Measurements from ENCODE around the gene ICAM3.
"Not testable (repeated sequence)": the region's sequence is repeated elsewhere in the genome, so short reads cannot be mapped to it uniquely, and the experiment has no call there.

The ICAM3 gene, protein sequence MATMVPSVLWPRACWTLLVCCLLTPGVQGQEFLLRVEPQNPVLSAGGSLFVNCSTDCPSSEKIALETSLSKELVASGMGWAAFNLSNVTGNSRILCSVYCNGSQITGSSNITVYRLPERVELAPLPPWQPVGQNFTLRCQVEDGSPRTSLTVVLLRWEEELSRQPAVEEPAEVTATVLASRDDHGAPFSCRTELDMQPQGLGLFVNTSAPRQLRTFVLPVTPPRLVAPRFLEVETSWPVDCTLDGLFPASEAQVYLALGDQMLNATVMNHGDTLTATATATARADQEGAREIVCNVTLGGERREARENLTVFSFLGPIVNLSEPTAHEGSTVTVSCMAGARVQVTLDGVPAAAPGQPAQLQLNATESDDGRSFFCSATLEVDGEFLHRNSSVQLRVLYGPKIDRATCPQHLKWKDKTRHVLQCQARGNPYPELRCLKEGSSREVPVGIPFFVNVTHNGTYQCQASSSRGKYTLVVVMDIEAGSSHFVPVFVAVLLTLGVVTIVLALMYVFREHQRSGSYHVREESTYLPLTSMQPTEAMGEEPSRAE

GRCh38 chr19:10339380-10339960 is at the start of gene ICAM3:
ICAM3 (minus strand) TSS chr19:10339624; CDS start chr19:10339614, 10 bp downstream.
- Mint-ChIP-seq H3K27ac (peak within 1 kb of the TSS; percentile 92), H3K4me1 (peaks cover 14% of the 10 kb centered on the region), H3K4me3 (peak within 1 kb of the TSS; percentile 97), H3K27me3 (no peaks in the 10 kb centered on the region), H3K9me3 (no peaks in the 10 kb centered on the region), H3K36me3 (peaks cover 2% of the 10 kb centered on the region)
- DNase-seq (ENCODE audit: low spot score in 2 of 2), result peak; percentile 51 to 62
- peak; percentile 100 for ATAC-seq (ENCODE audit: low read depth)

- DNase-seq (ENCODE audit: low spot score in 2 of 2) (peak; percentile 82 to 88), ATAC-seq (ENCODE audit: low read depth) (peak; percentile 66)
- H3K4me3 Mint-ChIP-seq, result no peak overlapping the region
- H3K4me1 Mint-ChIP-seq, result peaks cover 9% of the 10 kb centered on the region
- H3K9me3 Mint-ChIP-seq, result no peaks in the 10 kb centered on the region
- peak overlapping the region; percentile 50 for H3K27ac Mint-ChIP-seq
- H3K27me3 Mint-ChIP-seq, result no peaks in the 10 kb centered on the region
- H3K36me3 Mint-ChIP-seq, result peaks cover 12% of the 10 kb centered on the region
Measured at GRCh38 chr19:10388957-10389356, 49.5 kb upstream of the ICAM3 start.

- H3K27ac Mint-ChIP-seq, result no peak overlapping the region
Measured at GRCh38 chr19:10384580-10384979, 45.2 kb upstream of the ICAM3 start.

DNA sequence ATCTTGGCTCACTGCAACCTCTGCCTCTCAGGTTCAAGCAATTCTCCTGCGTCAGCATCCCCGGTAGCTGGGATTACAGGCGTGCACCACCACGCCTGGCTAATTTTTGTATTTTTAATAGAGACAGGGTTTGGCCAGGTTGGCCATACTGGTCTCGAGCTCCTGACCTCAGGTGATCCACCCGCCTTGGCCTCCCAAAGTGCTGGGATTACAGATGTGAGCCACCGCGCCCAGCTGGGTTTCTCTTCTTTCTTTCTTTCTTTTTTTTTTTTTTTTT is 43.7 kb upstream of the ICAM3 start:
- H3K9me3 Mint-ChIP-seq; H3K27ac Mint-ChIP-seq; H3K4me3 Mint-ChIP-seq; DNase-seq (ENCODE audit: low spot score in 2 of 2); H3K27me3 Mint-ChIP-seq; H3K36me3 Mint-ChIP-seq; ATAC-seq (ENCODE audit: low read depth): not testable (repeated sequence)
- peaks cover 12% of the 10 kb centered on the region for H3K4me1 Mint-ChIP-seq

More at GRCh38 chr19:10384580-10384979, 45.2 kb upstream of the ICAM3 start:
- no peaks in the 10 kb centered on the region for H3K27me3 Mint-ChIP-seq
- DNase-seq (ENCODE audit: low spot score in 2 of 2) (no peak), ATAC-seq (ENCODE audit: low read depth) (no peak)
- peaks cover 11% of the 10 kb centered on the region for H3K4me1 Mint-ChIP-seq
- no peaks in the 10 kb centered on the region for H3K9me3 Mint-ChIP-seq
- no peaks in the 10 kb centered on the region for H3K36me3 Mint-ChIP-seq
- H3K4me3 Mint-ChIP-seq, result no peak overlapping the region

DNA sequence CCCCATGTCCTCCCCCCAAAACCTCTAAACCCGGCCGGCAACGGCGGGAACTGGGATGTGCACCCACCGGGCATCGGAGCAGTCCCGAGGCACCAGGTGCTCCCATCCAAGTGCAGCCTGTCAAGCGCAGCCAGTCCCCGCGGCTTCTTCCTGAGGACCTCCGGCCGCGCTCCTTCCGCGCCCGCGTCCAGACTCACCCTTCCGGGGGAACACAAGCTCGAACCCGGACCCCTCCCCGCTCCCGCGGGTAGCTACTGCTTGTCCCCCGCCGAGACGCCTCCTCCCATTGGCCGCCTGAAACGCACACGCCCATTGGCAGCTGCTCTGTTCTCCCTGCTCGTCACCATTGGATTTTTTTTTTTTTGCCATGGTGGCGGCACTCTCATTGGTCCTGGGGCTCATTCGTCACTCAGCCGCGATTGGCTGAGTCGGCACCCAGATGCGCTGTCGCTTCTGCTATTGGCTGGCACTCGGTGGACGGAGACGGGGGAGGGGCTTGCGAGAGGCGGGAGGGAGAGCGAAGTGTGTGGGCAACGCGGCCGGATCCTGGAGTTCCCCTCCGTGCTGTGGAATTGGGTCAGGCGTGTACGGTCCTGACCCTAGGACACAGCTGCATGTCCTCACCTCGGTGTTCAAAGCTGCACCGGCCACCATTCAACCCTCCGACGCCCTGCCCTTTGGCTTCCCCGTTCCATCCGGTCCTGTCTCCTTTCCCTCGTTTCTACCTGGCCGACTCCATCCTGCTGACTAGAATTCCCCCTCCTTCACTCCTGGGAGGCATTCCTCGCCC is 41.1 kb upstream of the ICAM3 start, which contains the start of gene TYK2:
TYK2 (minus strand) TSS at position 260 of the 790 bp plus-strand sequence. CDS start 2,166 bp downstream, outside the sequence.
- Mint-ChIP-seq H3K27me3 (no peaks in the 10 kb centered on the region), H3K36me3 (peaks cover 6% of the 10 kb centered on the region), H3K4me1 (peaks cover 12% of the 10 kb centered on the region), H3K9me3 (no peaks in the 10 kb centered on the region), H3K27ac (peak within 1 kb of the TSS; percentile 86), H3K4me3 (peak within 1 kb of the TSS; percentile 86)
- DNase-seq (ENCODE audit: low spot score in 2 of 2) (peak; percentile 97 to 98), ATAC-seq (ENCODE audit: low read depth) (peak; percentile 97)

DNA sequence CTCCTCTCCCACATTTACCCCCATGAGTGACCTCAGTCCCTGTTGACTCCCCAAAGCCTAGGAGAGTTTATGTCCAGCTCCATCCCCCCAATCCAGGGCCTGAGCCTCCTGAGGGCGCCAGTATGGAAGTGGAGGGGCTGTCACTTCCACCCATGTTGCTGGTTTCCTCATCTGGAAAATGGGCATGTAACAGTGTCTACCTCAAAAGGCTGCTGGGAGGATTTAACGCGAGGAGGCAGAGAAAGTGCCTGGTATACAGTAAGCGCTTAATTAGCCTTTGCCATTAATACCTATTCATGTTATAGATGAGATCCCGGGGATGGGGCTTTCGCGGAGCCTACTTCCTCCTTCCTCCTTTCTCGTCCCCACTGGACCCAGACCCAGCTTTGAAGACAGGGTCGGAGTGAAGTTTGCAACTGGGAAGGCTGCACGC is 40.5 kb upstream of the ICAM3 start:
- no peaks in the 10 kb centered on the region for H3K27me3 Mint-ChIP-seq
- H3K9me3 Mint-ChIP-seq, result no peaks in the 10 kb centered on the region
- DNase-seq (ENCODE audit: low spot score in 2 of 2), result no peak
- peak; percentile 3 for ATAC-seq (ENCODE audit: low read depth)
- H3K27ac Mint-ChIP-seq, result peak overlapping the region; percentile 86
- H3K4me3 Mint-ChIP-seq, result peak overlapping the region; percentile 86
- peaks cover 8% of the 10 kb centered on the region for H3K36me3 Mint-ChIP-seq
- H3K4me1 Mint-ChIP-seq, result peaks cover 14% of the 10 kb centered on the region

GRCh38 chr19:10378124-10378523 is 38.7 kb upstream of the ICAM3 start:
- ATAC-seq (ENCODE audit: low read depth) (no peak), DNase-seq (ENCODE audit: low spot score in 2 of 2) (no peak)
- Mint-ChIP-seq H3K36me3 (peaks cover 13% of the 10 kb centered on the region), H3K27me3 (no peaks in the 10 kb centered on the region), H3K27ac (no peak overlapping the region), H3K9me3 (no peaks in the 10 kb centered on the region), H3K4me1 (peaks cover 18% of the 10 kb centered on the region), H3K4me3 (no peak overlapping the region)

- not testable (repeated sequence) for DNase-seq (ENCODE audit: low spot score in 2 of 2); H3K27me3 Mint-ChIP-seq; ATAC-seq (ENCODE audit: low read depth); H3K27ac Mint-ChIP-seq; H3K4me3 Mint-ChIP-seq; H3K9me3 Mint-ChIP-seq
- Mint-ChIP-seq H3K4me1 (peaks cover 18% of the 10 kb centered on the region), H3K36me3 (peaks cover 13% of the 10 kb centered on the region)
Measured at GRCh38 chr19:10377140-10377640, 37.8 kb upstream of the ICAM3 start.

GRCh38 chr19:10374931-10375330 is 35.5 kb upstream of the ICAM3 start:
- no peak for ATAC-seq (ENCODE audit: low read depth)
- DNase-seq (ENCODE audit: low spot score in 2 of 2), result no peak
- H3K9me3 Mint-ChIP-seq, result no peaks in the 10 kb centered on the region
- H3K27me3 Mint-ChIP-seq, result no peaks in the 10 kb centered on the region
- peaks cover 13% of the 10 kb centered on the region for H3K36me3 Mint-ChIP-seq
- H3K27ac Mint-ChIP-seq, result no peak overlapping the region
- H3K4me3 Mint-ChIP-seq, result no peak overlapping the region
- peaks cover 13% of the 10 kb centered on the region for H3K4me1 Mint-ChIP-seq

GRCh38 chr19:10372690-10373089 is 33.3 kb upstream of the ICAM3 start:
- Mint-ChIP-seq H3K27ac (no peak overlapping the region), H3K36me3 (peaks cover 19% of the 10 kb centered on the region), H3K4me1 (peaks cover 6% of the 10 kb centered on the region), H3K9me3 (no peaks in the 10 kb centered on the region), H3K27me3 (no peaks in the 10 kb centered on the region), H3K4me3 (no peak overlapping the region)
- DNase-seq (ENCODE audit: low spot score in 2 of 2) (no peak), ATAC-seq (ENCODE audit: low read depth) (no peak)

DNA sequence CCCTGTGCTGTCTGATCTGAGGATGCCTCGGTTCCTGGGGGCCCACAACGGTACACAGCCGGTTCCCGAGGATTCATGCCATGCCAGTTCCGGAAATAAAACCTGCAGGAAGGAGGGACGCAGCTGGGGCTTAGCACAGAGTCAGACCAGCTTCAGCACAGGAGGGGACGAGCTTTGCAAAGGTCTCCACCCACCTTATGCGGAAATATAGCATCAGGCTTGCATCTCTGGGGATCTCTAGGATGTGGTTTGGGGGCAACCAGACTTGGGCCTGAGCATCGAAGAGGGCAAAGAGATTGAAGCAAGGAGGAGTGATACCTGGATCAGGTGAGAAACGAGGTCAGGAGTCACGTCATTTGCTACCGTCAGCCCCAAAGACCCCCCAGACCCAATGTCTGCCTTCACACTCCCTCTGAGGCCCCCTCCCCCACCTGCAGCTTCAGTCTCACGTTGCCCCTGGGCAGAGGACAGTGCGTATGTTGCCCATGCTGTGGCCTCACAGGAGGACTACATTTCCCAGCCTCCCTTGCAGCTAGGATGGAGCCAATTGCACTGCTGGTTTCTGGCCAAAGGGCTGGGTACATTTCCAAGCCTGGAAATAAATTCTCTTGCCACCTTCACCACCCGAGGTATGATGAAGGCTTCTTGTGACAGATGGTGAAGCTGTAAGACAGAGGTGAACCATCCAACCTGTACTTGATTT is 28.8 kb upstream of the ICAM3 start:
- Mint-ChIP-seq H3K27ac (no peak overlapping the region), H3K9me3 (no peaks in the 10 kb centered on the region), H3K4me3 (no peak overlapping the region), H3K27me3 (no peaks in the 10 kb centered on the region), H3K4me1 (no peaks in the 10 kb centered on the region), H3K36me3 (peaks cover 15% of the 10 kb centered on the region)
- DNase-seq (ENCODE audit: low spot score in 2 of 2) (no peak), ATAC-seq (ENCODE audit: low read depth) (no peak)

DNA sequence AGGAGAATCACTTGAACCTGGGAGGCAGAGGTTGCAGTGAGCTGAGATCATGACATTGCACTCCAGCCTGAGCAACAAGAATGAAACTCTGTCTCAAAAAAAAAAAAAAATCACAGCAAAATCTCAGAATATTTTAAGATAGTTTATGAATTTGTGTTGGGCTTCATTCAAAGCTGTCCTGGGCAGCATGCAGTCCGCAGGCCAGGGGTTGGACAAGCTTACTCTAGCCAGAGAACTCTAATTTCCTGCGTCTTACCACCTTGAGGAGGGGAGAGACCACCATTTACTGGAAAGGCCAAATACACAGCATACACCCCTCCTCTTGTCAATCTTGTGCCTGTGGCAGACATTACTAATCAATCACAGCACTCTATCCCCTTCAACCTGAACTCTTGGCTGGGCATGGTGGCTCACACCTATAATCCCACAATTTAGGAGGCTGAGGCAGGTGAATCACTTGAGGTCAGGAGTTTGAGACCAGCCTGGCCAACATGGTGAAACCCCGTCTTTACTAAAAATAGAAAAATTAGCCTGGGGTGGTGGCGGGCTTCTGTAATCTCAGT is 27.6 kb upstream of the ICAM3 start:
- H3K36me3 Mint-ChIP-seq, result peaks cover 16% of the 10 kb centered on the region
- ATAC-seq (ENCODE audit: low read depth); H3K4me1 Mint-ChIP-seq; H3K9me3 Mint-ChIP-seq; DNase-seq (ENCODE audit: low spot score in 2 of 2); H3K27ac Mint-ChIP-seq; H3K27me3 Mint-ChIP-seq; H3K4me3 Mint-ChIP-seq: not testable (repeated sequence)

- Mint-ChIP-seq H3K4me1 (peaks cover 3% of the 10 kb centered on the region), H3K4me3 (no peak overlapping the region), H3K27me3 (no peaks in the 10 kb centered on the region), H3K36me3 (peaks cover 24% of the 10 kb centered on the region), H3K9me3 (no peaks in the 10 kb centered on the region), H3K27ac (no peak overlapping the region)
- DNase-seq (ENCODE audit: low spot score in 2 of 2) (no peak), ATAC-seq (ENCODE audit: low read depth) (no peak)
Measured at GRCh38 chr19:10365518-10365917, 26.1 kb upstream of the ICAM3 start.

Data from memory B cell (primary cell).